Mucosa of descending colon (tissue), 3 donors: Measurements from ENCODE around the gene MAG. TPM values are rescaled to one million over a fixed set of nuclear protein-coding genes. Genes with fewer than 3 reads are reported as not detected.

Experiments used
- ATAC-seq: fragments of 200-7000 bp; cut with Tn5 transposase; one replicate; pipeline ENCODE4 v1.9.1; 2020; ENCODE audit warnings: mild to moderate bottlenecking, moderate library complexity
- DNase-seq, 3 donors: peaks; one replicate each; pipeline ENCODE4 v3.0.0-alpha.2; 2020
- H3K36me3 ChIP-seq: fragments of 200-600 bp; one replicate; pipeline ENCODE4 v1.8.0; 2021; ENCODE audit warnings: low read depth, mild to moderate bottlenecking
- H3K4me1 ChIP-seq: fragments of 200-600 bp; one replicate; pipeline ENCODE4 v1.8.0; 2021; ENCODE audit warnings: low read depth, mild to moderate bottlenecking
- H3K4me3 ChIP-seq: fragments of 200-600 bp; one replicate; pipeline ENCODE4 v1.8.0; 2021; ENCODE audit warnings: mild to moderate bottlenecking
- H3K9me3 ChIP-seq: fragments of 200-600 bp; one replicate; pipeline ENCODE4 v1.8.0; 2021; ENCODE audit warnings: mild to moderate bottlenecking
- CTCF ChIP-seq: fragments of 200-600 bp; IDR thresholded peaks from one replicate; pipeline ENCODE4 v1.8.0; 2022; ENCODE audit warnings: antibody characterized with exemption, mild to moderate bottlenecking
- intact Hi-C, 2 donors: fragments of 100-400 bp; cut with DNase I in 1 of 2; cut with micrococcal nuclease in 1 of 2; formaldehyde crosslinking; loops; one replicate each; pipeline versions ENCODE4 v1.11.0 to v1.11.1; 2022; cut with DNase I, micrococcal nuclease
- total RNA-seq, 3 donors: library from RNA; stranded (reverse); fragmentation: NEBNext Ultra II Directional in 2 of 3; extraction: Animal tissue kit (Norgen Biotek cat#: 25700) in 2 of 3; gene quantifications; one replicate each; pipeline versions ENCODE4 v1.2.1 to v1.2.4, GENCODE V29; 2021 to 2023
- donor health status: DM: no; HTN: no; CAD: no; lungs with moderate emphysema.
- donor health status: DM: no; HTN: no; CAD: no.
- donor health status: DM: no; HTN: yes; CAD: no.

Gene MAG
- total RNA-seq, 3 donors from 2014 or later: 0.80 TPM; not detected in 2

DNA sequence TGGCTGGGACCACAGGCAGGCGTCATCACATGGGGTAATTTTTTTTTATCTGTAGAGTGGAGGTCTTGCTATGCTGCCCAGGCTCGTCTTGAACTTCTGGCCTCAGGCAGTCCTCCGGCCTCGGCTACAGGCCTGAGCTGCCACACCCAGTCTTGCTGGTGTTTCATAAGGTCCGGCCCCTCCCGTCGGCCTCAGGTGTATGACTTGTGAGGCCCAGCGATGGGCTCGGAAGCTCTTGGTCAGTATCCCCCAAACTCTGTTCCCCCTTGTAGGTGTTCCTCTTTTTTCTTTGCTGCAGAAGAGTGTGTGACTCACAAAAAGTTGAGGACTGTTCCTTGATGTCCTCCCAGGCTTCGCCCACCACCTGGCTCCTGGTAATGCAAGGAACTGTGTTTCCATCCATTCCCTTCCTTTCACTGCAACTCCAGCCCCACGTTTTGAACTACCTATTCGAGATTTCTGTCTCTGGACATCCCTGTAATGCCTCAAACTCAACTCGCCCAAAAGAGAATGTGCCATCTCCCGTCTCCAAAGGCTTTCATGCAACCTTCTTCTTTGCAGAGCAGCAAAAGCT lies 18.2 kb upstream of the MAG start:
- TF ChIP-seq CTCF: no peak
- Histone ChIP-seq H3K36me3 (peaks cover 5% of the 10 kb centered on the region), H3K9me3 (no peaks in the 10 kb centered on the region), H3K4me3 (no peak overlapping the region), H3K4me1 (peaks cover 7% of the 10 kb centered on the region)
- no peak for ATAC-seq
- intact Hi-C loops: no loop called here
- no peak for DNase-seq

GRCh38 chr19:35274323-35274722 lies 17.6 kb upstream of the MAG start:
- H3K4me1 ChIP-seq: peaks cover 7% of the 10 kb centered on the region
- DNase-seq: no peak
- no peak for ATAC-seq
- H3K4me3 ChIP-seq: no peak overlapping the region
- H3K9me3 ChIP-seq: no peaks in the 10 kb centered on the region
- no peak for TF ChIP-seq CTCF
- H3K36me3 ChIP-seq: peaks cover 5% of the 10 kb centered on the region
- intact Hi-C loops: no loop called here

DNA sequence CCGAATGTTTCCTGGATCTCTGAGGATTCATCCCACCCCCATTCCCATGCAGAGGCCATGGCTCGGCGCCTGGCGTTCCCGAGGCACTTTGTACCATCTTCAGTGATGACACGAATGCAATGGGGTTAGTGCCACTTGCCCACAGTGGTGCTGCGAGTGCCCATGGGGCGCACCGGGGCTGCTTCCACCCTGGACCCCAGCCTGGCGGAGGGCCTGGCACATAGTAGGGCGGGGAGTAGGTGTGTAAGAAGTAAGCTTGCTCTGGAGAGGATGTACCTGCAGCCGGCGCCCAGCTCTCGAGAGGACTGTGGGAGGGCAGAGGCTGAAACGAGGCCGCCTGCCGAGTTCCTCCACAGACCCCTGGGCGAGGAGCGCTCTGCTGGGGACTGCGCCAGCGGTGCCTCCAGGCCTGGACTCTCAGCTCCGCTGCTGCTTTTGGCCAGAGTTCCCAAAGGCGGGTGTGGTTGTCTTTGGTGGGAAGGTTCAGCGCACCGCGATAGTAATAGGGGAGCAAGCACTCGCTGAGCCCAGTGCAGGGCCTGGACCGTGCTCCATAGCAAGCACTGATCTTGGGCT lies 15.2 kb upstream of the MAG start:
- Histone ChIP-seq H3K4me1 (no peaks in the 10 kb centered on the region), H3K4me3 (no peak overlapping the region), H3K9me3 (no peaks in the 10 kb centered on the region), H3K36me3 (no peaks in the 10 kb centered on the region)
- ATAC-seq: no peak
- no peak for DNase-seq
- intact Hi-C loops: no loop called here
- no peak for TF ChIP-seq CTCF

GRCh38 chr19:35278578-35279284 lies 13.2 kb upstream of the MAG start:
- Histone ChIP-seq H3K4me1 (no peaks in the 10 kb centered on the region), H3K4me3 (no peak overlapping the region), H3K9me3 (no peaks in the 10 kb centered on the region), H3K36me3 (no peaks in the 10 kb centered on the region)
- no peak for DNase-seq
- intact Hi-C loops: no loop called here
- no peak for ATAC-seq
- no peak for TF ChIP-seq CTCF

GRCh38 chr19:35279374-35279773 lies 12.6 kb upstream of the MAG start:
- H3K9me3 ChIP-seq: no peaks in the 10 kb centered on the region
- ATAC-seq (no peak), DNase-seq (no peak)
- H3K4me3 ChIP-seq: no peak overlapping the region
- H3K4me1 ChIP-seq: no peaks in the 10 kb centered on the region
- H3K36me3 ChIP-seq: no peaks in the 10 kb centered on the region
- intact Hi-C loops: no loop called here
- TF ChIP-seq CTCF: no peak
